Head of caudate nucleus (tissue), 42 donors: ENCODE results near the gene HES3.
A peak's percentile ranks its signal among the peaks of the same experiment; 100 is the strongest.

Experiments used
- DNase-seq, 42 donors: peaks; one replicate each; pipeline versions ENCODE4 v3.0.0 to v3.0.0-alpha.2; 2020 to 2021; ENCODE audit warnings: mixed read lengths in 7 of 42
- intact Hi-C: fragments of 100-400 bp; cut with DNase I; formaldehyde crosslinking; loops from one replicate; pipeline ENCODE4 v1.15.0; 2022

HES3 gene

GRCh38 chr1:6241887-6242740, 1.9 kb upstream of the HES3 start:
- intact Hi-C loops = no loop called here
- DNase-seq = peak in 17 of 42 donors; percentile 23 to 71 (median 45)

- intact Hi-C loops = no loop called here
- no peak for DNase-seq
Measured at GRCh38 chr1:6243053-6243834, 735 bp upstream of the HES3 start.

GRCh38 chr1:6244401-6245049, 546 bp downstream of the HES3 start:
- DNase-seq = no peak
- intact Hi-C loops = loop anchor here (5.0 kb wide), 3 partner anchors 98 to 192 kb away; no protein-coding TSS in a partner anchor

- intact Hi-C loops = loop anchor here (5.0 kb wide), 3 partner anchors 97 to 193 kb away; no protein-coding TSS in a partner anchor
- DNase-seq = peak in 38 of 42 donors; percentile 26 to 86 (median 67)
Measured at GRCh38 chr1:6245086-6245868, 1.3 kb downstream of the HES3 start.

GRCh38 chr1:6245869-6246496, 2.0 kb downstream of the HES3 start:
- intact Hi-C loops = loop anchor here (5.0 kb wide), 3 partner anchors 96 to 194 kb away; no protein-coding TSS in a partner anchor
- no peak for DNase-seq

GRCh38 chr1:6246497-6247467, 2.8 kb downstream of the HES3 start:
- peak; percentile 37 to 92 (median 82) for DNase-seq

GRCh38 chr1:6247651-6248050, 3.7 kb downstream of the HES3 start:
- intact Hi-C loops = loop anchor here (5.0 kb wide), 3 partner anchors 95 to 195 kb away; no protein-coding TSS in a partner anchor
- no peak for DNase-seq

More at GRCh38 chr1:6246497-6247467, 2.8 kb downstream of the HES3 start:
- intact Hi-C loops = loop anchor here (5.0 kb wide), 3 partner anchors 96 to 194 kb away; no protein-coding TSS in a partner anchor

GRCh38 chr1:6248161-6248776, 4.3 kb downstream of the HES3 start:
- DNase-seq = no peak
- intact Hi-C loops = loop anchor here (5.0 kb wide), 3 partner anchors 94 to 196 kb away; no protein-coding TSS in a partner anchor

GRCh38 chr1:6248932-6249738, 5.2 kb downstream of the HES3 start:
- DNase-seq = no peak
- intact Hi-C loops = loop anchor here (5.0 kb wide), 3 partner anchors 93 to 197 kb away; no protein-coding TSS in a partner anchor

- no peak for DNase-seq
- intact Hi-C loops = loop anchor here (5.0 kb wide), 3 partner anchors 92 to 198 kb away; no protein-coding TSS in a partner anchor
Measured at GRCh38 chr1:6249739-6250689, 6.0 kb downstream of the HES3 start.

- DNase-seq = no peak
- intact Hi-C loops = no loop called here
Measured at GRCh38 chr1:6251233-6251632, 7.3 kb downstream of the HES3 start.

- intact Hi-C loops = no loop called here
- DNase-seq = no peak
Measured at GRCh38 chr1:6251681-6252373, 7.8 kb downstream of the HES3 start.

GRCh38 chr1:6252374-6252710, 8.4 kb downstream of the HES3 start:
- intact Hi-C loops = no loop called here
- no peak for DNase-seq

GRCh38 chr1:6253380-6253779, 9.4 kb downstream of the HES3 start:
- intact Hi-C loops = no loop called here
- no peak for DNase-seq
